Measurements from ENCODE around the gene CADPS.

Gene CADPS

GRCh38 chr3:62502315-62503300 lies 372.6 kb downstream of the CADPS start:
- TF ChIP-seq CTCF (conservative IDR thresholded peaks at IDR 0.05; ENCODE audit: low read depth): no peak
- no peak overlapping the region for H3K27ac ChIP-seq
- ChIA-PET POLR2A (ENCODE audit: low non-redundant PET) (no interaction called here), CTCF (interaction anchor here (0.6 to 0.7 kb wide), 2 partner anchors 135 to 143 kb away, joined by 3 to 4 read pairs; no protein-coding TSS in a partner anchor)
- DNase-seq (ENCODE audit: low spot score): no peak

GRCh38 chr3:62501289-62501668 lies 373.9 kb downstream of the CADPS start:
- POLR2A ChIA-PET (ENCODE audit: low non-redundant PET): no interaction called here
- H3K27ac ChIP-seq: no peak overlapping the region
- no peak for TF ChIP-seq CTCF (conservative IDR thresholded peaks at IDR 0.05; ENCODE audit: low read depth)
- no peak for DNase-seq (ENCODE audit: low spot score)
- CTCF ChIA-PET: no interaction called here

GRCh38 chr3:62500556-62501288 lies 374.5 kb downstream of the CADPS start:
- DNase-seq (ENCODE audit: low spot score): no peak
- ChIA-PET POLR2A (ENCODE audit: low non-redundant PET) (no interaction called here), CTCF (no interaction called here)
- H3K27ac ChIP-seq: no peak overlapping the region
- TF ChIP-seq CTCF (conservative IDR thresholded peaks at IDR 0.05; ENCODE audit: low read depth): no peak

- ChIA-PET POLR2A (ENCODE audit: low non-redundant PET) (no interaction called here), CTCF (no interaction called here)
- TF ChIP-seq CTCF (conservative IDR thresholded peaks at IDR 0.05; ENCODE audit: low read depth): no peak
- H3K27ac ChIP-seq: no peak overlapping the region
- DNase-seq (ENCODE audit: low spot score): no peak
These were observed 378.1 kb downstream of the CADPS start for GRCh38 chr3:62497156-62497555.

GRCh38 chr3:62496503-62496902 lies 378.7 kb downstream of the CADPS start:
- DNase-seq (ENCODE audit: low spot score): no peak
- no peak overlapping the region for H3K27ac ChIP-seq
- no peak for TF ChIP-seq CTCF (conservative IDR thresholded peaks at IDR 0.05; ENCODE audit: low read depth)
- CTCF ChIA-PET: no interaction called here
- POLR2A ChIA-PET (ENCODE audit: low non-redundant PET): no interaction called here

GRCh38 chr3:62493109-62493801 lies 382.0 kb downstream of the CADPS start:
- no peak for DNase-seq (ENCODE audit: low spot score)
- POLR2A ChIA-PET (ENCODE audit: low non-redundant PET): no interaction called here
- no peak for TF ChIP-seq CTCF (conservative IDR thresholded peaks at IDR 0.05; ENCODE audit: low read depth)
- CTCF ChIA-PET: no interaction called here
- H3K27ac ChIP-seq: no peak overlapping the region
